AG20443 (cell line): ENCODE measurements around the gene KPNA6.

Experiments
- DNase-seq: peaks from one replicate; pipeline ENCODE4 v3.0.0; 2012; ENCODE audit warnings: low spot score, mixed read lengths

The KPNA6 gene

GRCh38 chr1:32187850-32188249, 80.0 kb downstream of the KPNA6 start:
- DNase-seq, result no peak

GRCh38 chr1:32192220-32192948, 84.5 kb downstream of the KPNA6 start:
- DNase-seq, result no peak

- DNase-seq, result no peak
These were observed 87.1 kb downstream of the KPNA6 start for GRCh38 chr1:32194984-32195383.

GRCh38 chr1:32195531-32195930, 87.7 kb downstream of the KPNA6 start:
- no peak for DNase-seq

GRCh38 chr1:32195972-32196823, 88.3 kb downstream of the KPNA6 start:
- DNase-seq, result no peak

GRCh38 chr1:32197074-32197473, 89.2 kb downstream of the KPNA6 start:
- no peak for DNase-seq

- DNase-seq, result no peak
These were observed 90.0 kb downstream of the KPNA6 start for GRCh38 chr1:32197837-32198236.

GRCh38 chr1:32198237-32199042, 90.6 kb downstream of the KPNA6 start:
- DNase-seq, result no peak

- DNase-seq, result no peak
These were observed 91.3 kb downstream of the KPNA6 start for GRCh38 chr1:32199043-32199716.

GRCh38 chr1:32199717-32200072, 91.8 kb downstream of the KPNA6 start:
- DNase-seq, result peak; percentile 36

GRCh38 chr1:32200226-32201010, 92.6 kb downstream of the KPNA6 start, which contains the start of gene CCDC28B:
Gene CCDC28B, plus strand, starts transcription at chr1:32200595. Its CDS starts 1,341 bp downstream, at chr1:32201936.
- DNase-seq, result peak; percentile 86

GRCh38 chr1:32201011-32201855, 93.4 kb downstream of the KPNA6 start:
- peak; percentile 71 for DNase-seq

GRCh38 chr1:32204943-32205361, 97.1 kb downstream of the KPNA6 start:
- DNase-seq, result peak; percentile 33

GRCh38 chr1:32205401-32206370, 97.8 kb downstream of the KPNA6 start, which contains the start of gene IQCC:
Gene IQCC, plus strand, starts transcription at chr1:32205671. Its CDS starts 11 bp downstream, at chr1:32205682.
- DNase-seq, result peak; percentile 98

- no peak for DNase-seq
These were observed 100.6 kb downstream of the KPNA6 start for GRCh38 chr1:32208469-32208868.

- no peak for DNase-seq
These were observed 101.1 kb downstream of the KPNA6 start, which contains the start of gene DCDC2B for GRCh38 chr1:32208891-32209328. Gene DCDC2B, plus strand, starts transcription at chr1:32209089. Its CDS starts 5 bp downstream, at chr1:32209094.

GRCh38 chr1:32215629-32216480, 108.0 kb downstream of the KPNA6 start:
- peak; percentile 85 for DNase-seq
